GM21390 (cell line): ENCODE measurements around the gene BCL2L12.

Experiments
- ATAC-seq: cut with Tn5 transposase; IDR thresholded peaks from one replicate; pipeline ENCODE4 v1.9.1; 2021; ENCODE audit not compliant: unreplicated experiment

BCL2L12 gene

GRCh38 chr19:49684251-49684982 is 18.7 kb downstream of the BCL2L12 start:
- no peak for ATAC-seq

GRCh38 chr19:49684983-49685553 is 19.3 kb downstream of the BCL2L12 start:
- ATAC-seq = no peak

- no peak for ATAC-seq
Observed at GRCh38 chr19:49685845-49686332, 20.2 kb downstream of the BCL2L12 start.

GRCh38 chr19:49686503-49687088 is 20.9 kb downstream of the BCL2L12 start:
- ATAC-seq = no peak

- no peak for ATAC-seq
Observed at GRCh38 chr19:49687150-49687549, 21.4 kb downstream of the BCL2L12 start.

- ATAC-seq = no peak
Observed at GRCh38 chr19:49687566-49688316, 22.0 kb downstream of the BCL2L12 start.

GRCh38 chr19:49688531-49689132 is 22.9 kb downstream of the BCL2L12 start:
- no peak for ATAC-seq

- ATAC-seq = no peak
Observed at GRCh38 chr19:49689133-49690078, 23.7 kb downstream of the BCL2L12 start, which contains the start of gene ADM5. TSS of gene ADM5 (plus strand) at chr19:49689594. CDS start at chr19:49689838, 244 bp downstream.

- no peak for ATAC-seq
Observed at GRCh38 chr19:49690079-49690655, 24.4 kb downstream of the BCL2L12 start.

- no peak for ATAC-seq
Observed at GRCh38 chr19:49690656-49691242, 25.0 kb downstream of the BCL2L12 start, which contains the start of gene CPT1C. TSS of gene CPT1C (plus strand) at chr19:49691116. CDS start at chr19:49692253, 1,137 bp downstream.

- no peak for ATAC-seq
Observed at GRCh38 chr19:49691243-49692146, 25.8 kb downstream of the BCL2L12 start.

GRCh38 chr19:49692147-49692506 is 26.4 kb downstream of the BCL2L12 start:
- no peak for ATAC-seq

GRCh38 chr19:49696115-49696514 is 30.4 kb downstream of the BCL2L12 start:
- ATAC-seq = no peak

- ATAC-seq = no peak
Observed at GRCh38 chr19:49696865-49697264, 31.1 kb downstream of the BCL2L12 start.

- no peak for ATAC-seq
Observed at GRCh38 chr19:49699364-49699763, 33.6 kb downstream of the BCL2L12 start.

- no peak for ATAC-seq
Observed at GRCh38 chr19:49700563-49700962, 34.8 kb downstream of the BCL2L12 start.

GRCh38 chr19:49701271-49701786 is 35.6 kb downstream of the BCL2L12 start:
- no peak for ATAC-seq
